ENCODE measurements around the gene GDF2.

Gene GDF2

DNA sequence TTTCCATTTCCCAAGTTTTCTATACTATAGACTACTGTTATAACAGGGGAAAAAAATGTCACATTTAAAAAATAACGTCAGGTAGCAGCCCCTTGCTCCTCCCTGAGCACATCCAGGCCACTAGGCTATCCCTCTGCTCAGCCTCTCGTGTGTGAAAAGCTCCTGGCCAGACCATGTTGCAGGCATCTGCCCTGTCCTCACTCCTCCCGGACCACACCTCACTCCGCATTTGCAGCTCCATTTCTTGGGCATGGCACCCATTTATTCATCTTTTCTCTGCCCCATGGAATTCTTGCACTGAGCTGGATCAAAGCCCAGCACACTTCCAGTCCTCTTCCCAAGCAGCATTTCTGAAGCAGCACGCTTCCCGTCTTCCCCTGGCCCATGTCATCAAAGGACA is 1.4 kb upstream of the GDF2 start:
- DNase-seq (ENCODE audit: extremely low read depth, insufficient read length), result no peak
- no peaks in the 10 kb centered on the region for H3K27me3 ChIP-seq (replicated peaks; ENCODE audit: control insufficient read depth, insufficient read depth, low read length)
- H3K4me3 ChIP-seq (replicated peaks; ENCODE audit: low read depth, low read length), result no peak overlapping the region
- H3K36me3 ChIP-seq (ENCODE audit: control insufficient read depth, insufficient read depth, low read length), result no peaks in the 10 kb centered on the region
- TF ChIP-seq, protein P1, sequence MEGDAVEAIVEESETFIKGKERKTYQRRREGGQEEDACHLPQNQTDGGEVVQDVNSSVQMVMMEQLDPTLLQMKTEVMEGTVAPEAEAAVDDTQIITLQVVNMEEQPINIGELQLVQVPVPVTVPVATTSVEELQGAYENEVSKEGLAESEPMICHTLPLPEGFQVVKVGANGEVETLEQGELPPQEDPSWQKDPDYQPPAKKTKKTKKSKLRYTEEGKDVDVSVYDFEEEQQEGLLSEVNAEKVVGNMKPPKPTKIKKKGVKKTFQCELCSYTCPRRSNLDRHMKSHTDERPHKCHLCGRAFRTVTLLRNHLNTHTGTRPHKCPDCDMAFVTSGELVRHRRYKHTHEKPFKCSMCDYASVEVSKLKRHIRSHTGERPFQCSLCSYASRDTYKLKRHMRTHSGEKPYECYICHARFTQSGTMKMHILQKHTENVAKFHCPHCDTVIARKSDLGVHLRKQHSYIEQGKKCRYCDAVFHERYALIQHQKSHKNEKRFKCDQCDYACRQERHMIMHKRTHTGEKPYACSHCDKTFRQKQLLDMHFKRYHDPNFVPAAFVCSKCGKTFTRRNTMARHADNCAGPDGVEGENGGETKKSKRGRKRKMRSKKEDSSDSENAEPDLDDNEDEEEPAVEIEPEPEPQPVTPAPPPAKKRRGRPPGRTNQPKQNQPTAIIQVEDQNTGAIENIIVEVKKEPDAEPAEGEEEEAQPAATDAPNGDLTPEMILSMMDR (IDR thresholded peaks at IDR 0.05; ENCODE audit: insufficient read depth, low read length, poor library complexity, severe bottlenecking), result no peak

DNA sequence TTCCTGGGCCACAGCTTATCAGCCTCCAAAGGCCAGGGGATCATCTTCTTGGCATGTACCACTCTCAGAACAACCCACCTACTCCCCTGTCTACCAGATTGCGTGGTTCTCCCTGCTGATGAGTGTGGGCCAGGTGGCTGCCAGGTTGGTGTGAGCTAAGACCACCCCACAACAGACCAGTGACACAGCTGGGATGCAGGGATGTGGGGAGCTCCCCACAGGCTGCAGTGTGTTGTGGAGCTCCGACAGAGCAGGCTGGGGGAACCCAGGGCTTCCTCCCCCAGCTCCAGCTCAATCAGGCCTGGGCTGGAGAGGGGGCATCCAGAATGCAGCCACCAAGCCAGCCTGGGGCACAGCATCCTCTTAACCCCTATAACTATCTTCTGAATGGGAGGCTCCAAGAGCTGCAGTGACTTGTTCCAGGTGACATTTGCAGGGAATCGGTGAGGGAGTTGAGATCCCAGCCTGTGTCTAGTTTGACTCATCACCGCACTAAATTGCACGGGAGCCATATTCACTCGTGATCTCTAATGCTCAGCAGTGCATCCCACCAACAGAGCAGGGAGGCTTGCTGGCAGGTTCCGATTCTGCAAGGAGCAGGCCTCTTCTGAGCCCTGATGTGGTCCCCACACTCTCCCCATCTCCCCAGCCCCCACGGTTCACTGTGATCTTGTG is 596 bp upstream of the GDF2 start:
- no peaks in the 10 kb centered on the region for H3K36me3 ChIP-seq (ENCODE audit: control insufficient read depth, insufficient read depth, low read length)
- no peaks in the 10 kb centered on the region for H3K27me3 ChIP-seq (replicated peaks; ENCODE audit: control insufficient read depth, insufficient read depth, low read length)
- H3K4me3 ChIP-seq (replicated peaks; ENCODE audit: low read depth, low read length), result no peak overlapping the region
- DNase-seq (ENCODE audit: extremely low read depth, insufficient read length), result no peak
- TF ChIP-seq, protein P1 (IDR thresholded peaks at IDR 0.05; ENCODE audit: insufficient read depth, low read length, poor library complexity, severe bottlenecking), result no peak

- TF ChIP-seq, protein P1 (IDR thresholded peaks at IDR 0.05; ENCODE audit: insufficient read depth, low read length, poor library complexity, severe bottlenecking), result no peak
- no peaks in the 10 kb centered on the region for H3K36me3 ChIP-seq (ENCODE audit: control insufficient read depth, insufficient read depth, low read length)
- no peak for DNase-seq (ENCODE audit: extremely low read depth, insufficient read length)
- H3K27me3 ChIP-seq (replicated peaks; ENCODE audit: control insufficient read depth, insufficient read depth, low read length), result no peaks in the 10 kb centered on the region
- H3K4me3 ChIP-seq (replicated peaks; ENCODE audit: low read depth, low read length), result no peak overlapping the region
Measured at GRCh38 chr10:47323087-47323486, 833 bp downstream of the GDF2 start.

DNA sequence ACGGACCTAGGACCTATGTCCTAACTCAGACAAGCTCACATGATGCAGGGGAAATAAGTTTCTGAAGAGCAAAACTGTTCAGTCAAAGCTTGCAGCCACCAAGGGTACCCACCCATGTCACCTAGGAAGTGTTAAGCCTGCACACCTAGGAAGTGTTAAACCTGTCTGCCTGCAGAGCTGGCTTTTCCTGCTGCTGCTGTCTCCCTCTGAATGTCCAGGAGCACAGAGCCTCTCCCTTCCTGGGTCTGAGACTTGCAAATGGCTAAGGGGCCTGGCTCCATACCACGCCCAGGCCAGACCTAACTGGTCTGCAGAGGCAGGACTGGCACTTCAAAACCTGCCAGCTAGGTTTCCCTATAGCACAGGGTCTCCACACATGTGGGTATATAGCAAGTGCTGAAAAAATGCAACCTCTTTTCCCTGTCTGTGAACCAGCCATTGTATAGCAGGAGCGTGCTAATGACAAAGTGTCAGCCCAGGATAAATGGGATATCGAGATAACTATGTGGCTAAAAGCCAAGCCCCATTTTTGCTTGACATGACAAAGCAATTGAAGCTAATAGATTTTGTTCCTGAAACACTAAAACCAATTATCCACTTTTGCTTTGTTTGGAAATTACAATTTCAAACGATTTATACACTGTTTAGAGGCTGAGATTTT is 1.5 kb downstream of the GDF2 start:
- no peaks in the 10 kb centered on the region for H3K27me3 ChIP-seq (replicated peaks; ENCODE audit: control insufficient read depth, insufficient read depth, low read length)
- TF ChIP-seq, protein P1 (IDR thresholded peaks at IDR 0.05; ENCODE audit: insufficient read depth, low read length, poor library complexity, severe bottlenecking), result no peak
- no peak overlapping the region for H3K4me3 ChIP-seq (replicated peaks; ENCODE audit: low read depth, low read length)
- DNase-seq (ENCODE audit: extremely low read depth, insufficient read length), result no peak
- no peaks in the 10 kb centered on the region for H3K36me3 ChIP-seq (ENCODE audit: control insufficient read depth, insufficient read depth, low read length)

DNA sequence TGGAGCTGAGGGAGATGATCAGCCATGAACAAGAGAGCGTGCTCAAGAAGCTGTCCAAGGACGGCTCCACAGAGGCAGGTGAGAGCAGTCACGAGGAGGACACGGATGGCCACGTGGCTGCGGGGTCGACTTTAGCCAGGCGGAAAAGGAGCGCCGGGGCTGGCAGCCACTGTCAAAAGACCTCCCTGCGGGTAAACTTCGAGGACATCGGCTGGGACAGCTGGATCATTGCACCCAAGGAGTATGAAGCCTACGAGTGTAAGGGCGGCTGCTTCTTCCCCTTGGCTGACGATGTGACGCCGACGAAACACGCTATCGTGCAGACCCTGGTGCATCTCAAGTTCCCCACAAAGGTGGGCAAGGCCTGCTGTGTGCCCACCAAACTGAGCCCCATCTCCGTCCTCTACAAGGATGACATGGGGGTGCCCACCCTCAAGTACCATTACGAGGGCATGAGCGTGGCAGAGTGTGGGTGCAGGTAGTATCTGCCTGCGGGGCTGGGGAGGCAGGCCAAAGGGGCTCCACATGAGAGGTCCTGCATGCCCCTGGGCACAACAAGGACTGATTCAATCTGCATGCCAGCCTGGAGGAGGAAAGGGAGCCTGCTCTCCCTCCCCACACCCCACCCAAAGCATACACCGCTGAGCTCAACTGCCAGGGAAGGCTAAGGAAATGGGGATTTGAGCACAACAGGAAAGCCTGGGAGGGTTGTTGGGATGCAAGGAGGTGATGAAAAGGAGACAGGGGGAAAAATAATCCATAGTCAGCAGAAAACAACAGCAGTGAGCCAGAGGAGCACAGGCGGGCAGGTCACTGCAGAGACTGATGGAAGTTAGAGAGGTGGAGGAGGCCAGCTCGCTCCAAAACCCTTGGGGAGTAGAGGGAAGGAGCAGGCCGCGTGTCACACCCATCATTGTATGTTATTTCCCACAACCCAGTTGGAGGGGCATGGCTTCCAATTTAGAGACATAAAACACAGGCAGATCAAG is 3.3 kb downstream of the GDF2 start:
- Histone ChIP-seq H3K36me3 (ENCODE audit: control insufficient read depth, insufficient read depth, low read length) (no peaks in the 10 kb centered on the region), H3K4me3 (replicated peaks; ENCODE audit: low read depth, low read length) (no peak overlapping the region), H3K27me3 (replicated peaks; ENCODE audit: control insufficient read depth, insufficient read depth, low read length) (no peaks in the 10 kb centered on the region)
- DNase-seq (ENCODE audit: extremely low read depth, insufficient read length), result no peak
- TF ChIP-seq, protein P1 (IDR thresholded peaks at IDR 0.05; ENCODE audit: insufficient read depth, low read length, poor library complexity, severe bottlenecking), result no peak

Data from GM06990 (cell line).